HAP-1 (cell line): ENCODE results near the gene FBXO9.

Experiments used
- DNase-seq, 2 experiments: peaks; one replicate each; pipeline ENCODE4 v3.0.0-alpha.2; 2016 to 2020; ENCODE audit warnings: low spot score in 2 of 2
- H3K27me3 ChIP-seq: fragments of 250-450 bp; sonication (Bioruptor Pico); 2 replicates; pipeline ENCODE4 v1.5.1; 2020; ENCODE audit warnings: low read depth, mild to moderate bottlenecking, moderate library complexity
- H3K36me3 ChIP-seq: fragments of 250-450 bp; sonication (Bioruptor Pico); replicated peaks from 2 replicates; pipeline ENCODE4 v1.5.1; 2020; ENCODE audit warnings: mild to moderate bottlenecking
- H3K4me1 ChIP-seq: fragments of 250-450 bp; sonication (Bioruptor Pico); 2 replicates; pipeline ENCODE4 v1.5.1; 2020; ENCODE audit warnings: mild to moderate bottlenecking
- H3K4me3 ChIP-seq: fragments of 250-450 bp; sonication (Bioruptor Pico); 2 replicates; pipeline ENCODE4 v1.5.1; 2020; ENCODE audit warnings: mild to moderate bottlenecking, moderate library complexity
- H3K9me3 ChIP-seq: fragments of 250-450 bp; sonication (Bioruptor Pico); 2 replicates; pipeline ENCODE4 v1.5.1; 2020; ENCODE audit warnings: mild to moderate bottlenecking, moderate library complexity
- in situ Hi-C: fragments of 300-500 bp; cut with MboI; formaldehyde crosslinking; loops from 3 replicates; pipeline ENCODE4 v1.14.3; 2020; ENCODE audit warnings: low sequenced_read_pairs, inconsistent platforms, mixed read lengths

Gene FBXO9

DNA sequence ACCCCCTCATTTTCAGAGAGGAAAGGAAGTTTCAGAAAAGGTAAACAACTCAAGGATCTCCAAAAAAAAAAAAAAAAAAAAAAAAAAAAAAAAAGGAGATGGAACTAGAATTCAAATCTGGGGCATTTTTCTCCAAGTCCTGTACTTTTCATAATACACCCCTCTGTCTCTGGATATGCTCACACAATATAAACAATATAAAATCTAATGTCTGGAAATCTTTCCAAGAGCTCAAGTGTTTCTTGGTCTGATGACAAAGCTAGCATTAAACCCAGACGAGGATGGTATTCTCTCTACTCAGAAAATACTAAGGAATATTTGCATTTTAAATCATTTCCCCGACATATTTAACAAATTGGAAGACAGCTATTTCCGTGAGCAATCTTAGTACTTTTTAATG, 77.6 kb downstream of the FBXO9 start:
- in situ Hi-C loops, result no loop called here
- H3K9me3 ChIP-seq, result no peaks in the 10 kb centered on the region
- no peaks in the 10 kb centered on the region for H3K27me3 ChIP-seq
- peaks cover 3% of the 10 kb centered on the region; the same call in 1 of the 2 replicates for H3K4me1 ChIP-seq
- no peak overlapping the region for H3K4me3 ChIP-seq
- no peaks in the 10 kb centered on the region for H3K36me3 ChIP-seq
- DNase-seq, result no peak

DNA sequence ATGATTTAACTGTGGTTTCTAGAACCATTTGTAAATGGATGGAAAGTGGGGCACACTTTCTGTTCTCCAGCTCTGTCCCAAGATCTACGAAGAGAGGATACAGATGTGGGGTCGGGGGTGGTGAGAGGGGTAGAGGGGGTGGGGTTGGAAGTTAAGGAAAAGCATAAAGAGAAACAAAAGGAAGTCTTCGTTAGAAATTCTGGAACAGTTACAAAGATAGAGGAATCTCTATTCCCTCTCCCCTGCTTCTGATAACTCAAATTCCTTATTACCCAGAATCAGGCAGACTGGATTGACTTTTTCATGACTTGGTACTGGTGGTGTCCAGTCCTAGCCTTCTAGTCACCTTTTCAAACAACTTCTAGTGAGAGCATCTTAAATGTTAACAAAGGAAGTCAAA, 78.5 kb downstream of the FBXO9 start:
- in situ Hi-C loops, result no loop called here
- Histone ChIP-seq H3K36me3 (no peaks in the 10 kb centered on the region), H3K9me3 (no peaks in the 10 kb centered on the region), H3K4me1 (peaks cover 3% of the 10 kb centered on the region; the same call in 1 of the 2 replicates), H3K4me3 (no peak overlapping the region), H3K27me3 (no peaks in the 10 kb centered on the region)
- DNase-seq, result no peak

DNA sequence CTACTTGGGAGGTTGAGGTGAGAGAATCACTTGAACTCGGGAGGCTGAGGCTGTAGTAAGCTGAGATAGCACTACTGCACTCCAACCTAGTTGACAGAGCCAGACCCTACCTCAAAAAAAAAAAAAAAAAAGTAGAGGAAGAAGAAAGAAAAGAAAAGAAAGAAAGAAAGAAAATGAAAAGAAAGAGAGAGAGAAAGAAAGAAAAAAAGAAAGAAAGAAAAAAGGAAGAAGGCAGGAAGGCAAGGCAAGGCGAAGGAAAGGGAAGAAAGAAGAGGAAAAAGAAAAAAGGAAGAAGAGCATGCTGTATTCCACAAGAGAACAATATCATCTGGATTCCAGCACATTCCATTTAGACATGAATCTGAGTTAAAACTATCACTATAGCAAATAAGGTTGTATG, 79.6 kb downstream of the FBXO9 start:
- DNase-seq, result no peak
- in situ Hi-C loops, result no loop called here
- no peak overlapping the region for H3K4me3 ChIP-seq

DNA sequence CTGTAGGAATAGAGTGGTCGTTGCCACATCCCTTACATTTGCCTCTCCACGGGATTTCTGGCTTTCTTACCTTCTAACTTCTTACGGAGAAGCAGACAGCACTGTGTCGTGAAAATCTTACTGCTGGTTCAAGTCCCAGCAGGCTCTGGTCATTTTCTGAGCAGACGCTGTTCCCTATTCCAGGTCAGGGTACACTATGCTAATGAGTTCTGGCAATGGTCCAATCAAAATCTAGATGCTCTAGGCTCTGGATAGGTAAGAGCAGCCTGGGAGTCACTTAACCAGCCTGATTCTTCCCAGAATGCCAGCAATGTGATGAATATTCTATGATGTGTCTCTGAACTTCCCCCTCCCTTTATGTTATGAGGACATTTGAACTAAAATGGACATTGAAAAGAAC, 83.5 kb downstream of the FBXO9 start, which contains the start of gene GCM1:
TSS of gene GCM1 (minus strand) at position 158 of the 400 bp plus-strand sequence. CDS start 3,209 bp downstream, outside the sequence.
- in situ Hi-C loops, result no loop called here

More for the DNA sequence above, 79.6 kb downstream of the FBXO9 start:
- Histone ChIP-seq H3K36me3 (no peaks in the 10 kb centered on the region), H3K9me3 (no peaks in the 10 kb centered on the region), H3K27me3 (no peaks in the 10 kb centered on the region), H3K4me1 (peaks cover 3% of the 10 kb centered on the region; the same call in 1 of the 2 replicates)

More for the DNA sequence above, 83.5 kb downstream of the FBXO9 start, which contains the start of gene GCM1:
- Histone ChIP-seq H3K9me3 (no peaks in the 10 kb centered on the region), H3K36me3 (no peaks in the 10 kb centered on the region), H3K27me3 (no peaks in the 10 kb centered on the region), H3K4me1 (peaks cover 3% of the 10 kb centered on the region; the same call in 1 of the 2 replicates), H3K4me3 (no peak within 1 kb of the TSS)
- DNase-seq, result no peak
